GM11168 (cell line): ENCODE data around the gene NUP62CL.
"Not testable (repeated sequence)": the region's sequence is repeated elsewhere in the genome, so short reads cannot be mapped to it uniquely, and the experiment has no call there.

Experiments
- in situ Hi-C: fragments of 300-500 bp; cut with MboI; formaldehyde crosslinking; loops from one replicate; pipeline ENCODE4 v1.12.0; 2022; ENCODE audit warnings: low sequenced_read_pairs; ENCODE audit not compliant: unreplicated experiment

The NUP62CL gene, protein sequence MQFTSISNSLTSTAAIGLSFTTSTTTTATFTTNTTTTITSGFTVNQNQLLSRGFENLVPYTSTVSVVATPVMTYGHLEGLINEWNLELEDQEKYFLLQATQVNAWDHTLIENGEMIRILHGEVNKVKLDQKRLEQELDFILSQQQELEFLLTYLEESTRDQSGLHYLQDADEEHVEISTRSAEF

DNA sequence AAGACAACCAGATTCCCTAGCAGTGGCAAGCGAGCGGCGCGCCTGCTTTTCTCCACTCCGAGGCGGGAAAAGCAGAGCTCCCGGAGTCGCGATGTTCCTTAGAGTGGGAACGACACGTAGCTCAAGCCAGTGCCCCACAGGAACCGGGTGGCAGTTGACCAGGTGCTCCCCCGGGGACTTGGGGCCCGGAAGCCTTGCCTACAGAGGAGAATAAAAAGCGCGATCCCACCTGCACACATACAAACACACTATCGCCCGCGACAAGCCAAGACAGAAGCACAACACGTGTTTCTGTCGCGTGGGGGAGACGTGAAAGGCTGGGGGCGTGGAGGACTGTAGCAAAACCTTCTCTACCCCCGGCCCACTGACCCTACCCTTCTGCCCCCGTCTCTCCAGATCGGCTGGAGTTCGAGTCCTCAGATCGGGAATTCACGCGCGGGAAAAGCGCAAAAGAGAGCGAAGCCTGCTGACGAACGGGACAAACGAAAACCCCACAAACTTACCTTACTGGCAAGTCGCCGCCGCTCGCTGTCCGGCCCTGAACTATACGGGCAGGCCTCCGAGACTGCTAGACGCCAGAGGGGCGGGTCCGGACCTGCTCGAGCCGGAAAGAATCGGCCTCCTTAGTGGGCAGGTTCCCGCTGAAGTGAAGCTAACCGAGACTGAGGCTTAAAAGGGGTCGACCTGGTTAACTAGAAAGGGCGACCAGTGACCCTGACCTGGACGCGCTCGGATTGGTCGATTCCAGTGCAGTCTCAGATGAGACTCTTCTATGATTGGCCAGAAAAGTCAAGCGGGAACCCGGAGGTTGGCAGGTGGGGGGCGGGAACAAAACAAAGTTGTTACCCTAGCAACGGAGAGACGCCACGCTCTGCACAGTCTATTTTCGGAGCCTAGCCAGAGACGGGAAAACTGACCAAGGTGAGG, at the start of gene NUP62CL, which contains the start of gene DNAAF6:
NUP62CL (minus strand) TSS at position 664 of the 927 bp plus-strand sequence. CDS start 31,287 bp downstream, outside the sequence.
DNAAF6 (plus strand) TSS at position 842 of the 927 bp plus-strand sequence. CDS start 6,265 bp downstream, outside the sequence.
- in situ Hi-C loops: no loop called here

DNA sequence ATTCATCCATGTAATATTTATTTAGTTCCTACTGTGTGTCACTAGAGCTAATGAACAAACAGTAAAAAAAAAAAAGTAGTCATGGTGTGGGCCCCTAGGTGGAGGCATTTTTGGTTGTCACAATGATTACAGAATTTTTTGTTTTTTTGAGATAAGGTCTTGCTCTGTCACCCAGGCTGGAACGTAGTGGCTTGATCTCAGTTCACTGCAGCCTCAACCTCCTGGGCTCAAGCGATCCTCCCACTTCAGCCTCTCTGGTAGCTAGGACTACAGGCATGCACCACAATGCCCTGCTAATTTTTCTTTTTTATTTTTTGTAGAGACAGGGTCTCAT, 22.2 kb upstream of the NUP62CL start:
- in situ Hi-C loops: no loop called here

DNA sequence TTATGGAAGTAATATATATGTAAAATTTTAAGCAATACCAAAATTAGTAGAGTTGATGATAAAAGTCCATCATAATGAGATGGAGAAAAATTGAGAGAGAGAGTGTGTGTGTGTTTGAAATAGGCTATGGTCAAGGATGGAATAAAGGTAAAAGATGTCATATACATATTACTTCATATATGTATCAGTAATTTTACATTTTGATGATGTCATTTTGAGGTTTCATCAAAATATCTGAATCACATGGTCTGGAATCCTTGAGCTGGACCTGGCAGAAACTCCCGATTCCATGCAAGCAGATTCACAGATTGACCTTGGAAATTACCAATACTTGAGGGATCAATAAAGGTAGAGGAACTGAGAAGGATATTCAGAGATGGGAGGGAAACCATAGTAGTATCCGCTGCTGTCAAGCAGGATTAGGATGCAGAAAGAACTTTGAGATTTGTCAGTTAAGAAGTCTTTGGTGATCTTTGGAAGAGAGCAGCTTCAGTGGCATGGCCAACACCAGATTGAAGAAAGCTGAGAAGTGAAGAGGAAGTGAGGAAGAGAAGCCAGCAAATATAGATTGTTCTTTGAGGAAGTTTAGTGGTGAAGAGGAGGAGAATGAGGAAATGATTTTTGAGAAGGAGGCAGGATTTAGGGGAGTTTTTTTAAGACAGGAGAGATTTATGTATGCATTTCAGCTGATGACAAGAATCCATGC, 21.7 kb upstream of the NUP62CL start:
- in situ Hi-C loops: no loop called here

DNA sequence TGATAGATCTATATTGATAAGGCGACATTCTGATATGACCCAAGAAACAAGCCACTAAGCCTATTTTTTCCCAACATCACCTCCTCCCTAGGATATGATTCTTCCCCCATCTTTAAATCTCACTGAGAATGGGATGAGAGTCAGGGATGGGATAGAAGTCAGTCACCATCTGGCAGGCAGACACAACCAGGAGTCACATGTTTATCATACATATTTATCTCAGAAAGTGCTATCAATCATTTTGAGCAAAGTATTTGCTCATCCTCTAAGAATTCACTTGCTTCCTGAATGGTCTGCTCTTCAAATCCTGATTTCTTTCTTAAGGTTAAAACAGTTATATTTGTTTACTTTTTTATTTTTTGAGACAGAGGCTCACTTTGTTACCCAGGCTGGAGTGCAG, 20.5 kb upstream of the NUP62CL start:
- in situ Hi-C loops: no loop called here

DNA sequence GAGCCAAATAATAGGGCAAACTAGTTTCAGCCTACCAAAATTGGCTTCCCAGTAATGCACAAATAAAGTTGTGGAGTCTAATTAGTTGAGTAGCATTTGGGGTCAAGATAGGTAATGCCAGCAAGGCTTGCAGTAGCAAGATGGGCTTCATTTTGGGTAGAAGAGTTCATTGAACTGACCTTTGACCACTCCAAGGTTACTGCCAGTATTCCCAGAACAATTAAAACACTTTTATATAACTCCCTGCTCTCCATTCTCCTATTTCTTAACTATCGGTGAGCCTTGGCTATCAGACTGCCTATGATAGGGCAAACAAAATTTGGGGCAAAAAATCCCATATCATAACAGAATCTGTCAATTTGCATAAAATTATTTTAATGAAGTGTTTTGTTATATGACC, 7.2 kb upstream of the NUP62CL start:
- in situ Hi-C loops: no loop called here

DNA sequence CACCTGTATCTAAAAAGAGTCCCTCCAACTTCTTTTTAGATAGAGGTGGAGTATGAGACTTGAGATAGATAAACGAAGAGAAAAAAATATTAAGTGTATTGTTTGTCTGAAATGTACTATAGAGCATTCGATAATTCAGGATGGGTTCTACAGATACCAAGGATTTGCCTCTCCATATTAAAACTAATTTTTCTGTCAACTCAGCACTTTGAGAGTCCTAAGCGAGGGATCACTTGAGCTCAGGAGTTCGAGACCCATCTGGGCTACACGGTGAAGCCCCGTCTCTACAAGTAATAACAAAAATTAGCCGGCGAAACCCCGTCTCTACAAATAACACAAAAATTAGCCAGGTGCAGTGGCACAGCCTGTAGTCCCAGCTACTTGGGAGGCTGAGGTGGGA, 1.7 kb upstream of the NUP62CL start:
- in situ Hi-C loops: no loop called here

DNA sequence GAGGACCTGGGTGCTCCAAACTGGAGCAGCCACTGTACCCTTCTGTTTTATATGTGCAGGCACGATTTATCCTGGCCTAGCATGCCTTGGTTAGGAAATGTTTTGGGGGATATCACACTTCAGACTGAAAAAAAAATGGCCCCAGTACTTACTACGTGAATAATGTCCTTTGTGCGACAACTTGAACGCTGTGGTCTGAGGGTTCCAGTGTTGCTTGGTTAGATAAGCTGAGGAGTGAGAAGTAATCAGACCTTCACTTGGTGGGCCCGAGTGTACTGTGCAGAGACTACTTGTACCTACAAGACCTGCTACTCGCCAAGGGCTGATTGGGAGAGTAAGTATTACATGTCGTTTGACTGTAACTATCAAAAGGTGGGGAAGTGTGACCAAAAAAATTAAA, 856 bp upstream of the NUP62CL start:
- in situ Hi-C loops: no loop called here

DNA sequence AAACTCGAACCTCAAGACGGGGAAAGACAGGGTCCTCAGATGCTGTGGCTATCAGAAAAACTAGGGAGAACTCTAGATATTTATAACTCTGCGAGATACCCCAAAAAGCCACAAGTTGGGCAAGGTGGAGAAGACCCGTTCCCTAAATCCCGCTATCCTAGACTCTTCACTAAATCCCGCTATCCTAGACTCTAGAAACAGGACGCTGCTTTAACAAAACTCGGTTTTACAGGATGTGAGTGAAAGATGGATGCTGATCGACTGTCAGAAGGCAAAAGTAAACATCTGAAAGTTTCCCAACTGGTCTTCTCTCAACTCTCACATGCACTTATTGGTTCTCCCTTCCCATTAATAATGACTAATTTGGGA, 448 bp upstream of the NUP62CL start:
- in situ Hi-C loops: no loop called here

DNA sequence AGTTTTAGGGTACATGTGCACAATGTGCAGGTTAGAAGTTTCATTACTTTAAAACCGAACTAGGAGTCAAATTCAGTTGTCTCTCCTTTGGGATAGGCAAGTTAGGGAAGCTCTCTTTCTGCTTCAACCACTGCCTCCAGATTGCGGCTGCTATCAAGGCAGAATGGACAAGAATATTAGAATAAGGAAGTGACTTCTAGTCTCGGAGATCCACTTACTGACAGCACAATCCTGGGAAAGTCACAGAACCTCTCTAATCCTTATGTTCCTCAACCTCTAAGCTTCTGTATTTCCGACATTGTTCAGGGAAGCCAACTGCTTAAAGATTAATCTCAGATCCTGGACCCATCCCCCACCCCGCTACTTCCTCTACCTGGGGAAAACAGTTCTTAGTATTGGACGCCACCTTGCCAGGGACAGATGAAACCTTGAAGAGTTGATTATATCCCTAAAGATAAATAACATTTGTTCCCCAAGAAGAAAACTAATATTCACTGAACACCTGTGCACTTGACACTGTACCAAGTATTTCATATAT, 2.1 kb downstream of the NUP62CL start:
- in situ Hi-C loops: no loop called here

DNA sequence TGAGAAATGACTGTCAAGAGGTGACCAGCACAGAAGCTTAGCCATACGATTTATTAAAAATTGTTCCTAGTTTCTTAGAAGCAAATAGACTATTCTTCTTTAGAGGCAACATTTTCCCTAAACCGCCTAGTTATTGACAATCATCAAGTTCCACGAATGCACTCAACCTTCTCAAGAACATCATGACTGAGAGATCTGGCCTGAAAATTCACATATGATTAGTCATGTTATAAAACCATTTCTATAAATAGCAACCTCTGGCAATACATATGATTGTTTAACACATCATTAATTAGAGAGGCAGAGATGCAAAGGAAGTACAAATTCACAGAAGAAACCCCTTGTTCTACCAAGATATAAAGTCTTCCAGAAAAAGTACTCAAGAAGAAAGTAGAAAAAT, 6.7 kb downstream of the NUP62CL start:
- in situ Hi-C loops: no loop called here

DNA sequence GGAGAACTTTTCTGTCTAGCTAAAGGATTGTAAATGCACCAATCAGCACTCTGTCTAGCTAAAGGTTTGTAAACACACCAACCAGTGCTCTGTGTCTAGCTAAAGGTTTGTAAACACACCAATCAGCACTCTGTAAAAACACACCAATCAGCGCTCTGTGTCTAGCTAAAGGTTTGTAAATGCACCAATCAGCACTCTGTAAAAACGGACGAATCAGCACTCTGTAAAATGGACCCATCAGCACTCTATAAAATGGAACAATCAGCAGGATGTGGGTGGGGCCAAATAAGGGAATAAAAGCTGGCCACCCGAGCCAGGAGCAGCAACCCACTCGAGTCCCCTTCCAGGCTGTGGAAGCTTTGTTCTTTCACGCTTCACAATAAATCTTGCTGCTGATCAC, 8.2 kb downstream of the NUP62CL start:
- in situ Hi-C loops: not testable (repeated sequence)

DNA sequence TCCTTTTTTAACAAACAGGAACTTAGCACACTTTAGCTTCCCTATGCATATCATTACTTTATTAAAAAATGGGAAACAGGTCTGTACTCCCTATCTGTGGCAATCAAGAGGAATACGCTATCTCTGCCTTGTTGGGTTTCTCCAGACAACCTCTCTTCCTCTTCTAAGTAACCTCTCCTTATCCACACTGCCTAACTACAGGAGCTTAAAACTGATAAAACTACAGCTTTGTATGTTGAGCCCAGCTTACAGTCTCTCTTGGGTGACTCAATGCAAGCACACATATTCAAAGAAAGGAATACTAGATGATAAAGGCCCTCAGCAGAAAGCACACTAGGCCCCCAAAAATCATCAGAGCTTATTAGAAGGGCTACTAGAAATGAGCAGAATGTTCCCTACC, 8.9 kb downstream of the NUP62CL start:
- in situ Hi-C loops: no loop called here

DNA sequence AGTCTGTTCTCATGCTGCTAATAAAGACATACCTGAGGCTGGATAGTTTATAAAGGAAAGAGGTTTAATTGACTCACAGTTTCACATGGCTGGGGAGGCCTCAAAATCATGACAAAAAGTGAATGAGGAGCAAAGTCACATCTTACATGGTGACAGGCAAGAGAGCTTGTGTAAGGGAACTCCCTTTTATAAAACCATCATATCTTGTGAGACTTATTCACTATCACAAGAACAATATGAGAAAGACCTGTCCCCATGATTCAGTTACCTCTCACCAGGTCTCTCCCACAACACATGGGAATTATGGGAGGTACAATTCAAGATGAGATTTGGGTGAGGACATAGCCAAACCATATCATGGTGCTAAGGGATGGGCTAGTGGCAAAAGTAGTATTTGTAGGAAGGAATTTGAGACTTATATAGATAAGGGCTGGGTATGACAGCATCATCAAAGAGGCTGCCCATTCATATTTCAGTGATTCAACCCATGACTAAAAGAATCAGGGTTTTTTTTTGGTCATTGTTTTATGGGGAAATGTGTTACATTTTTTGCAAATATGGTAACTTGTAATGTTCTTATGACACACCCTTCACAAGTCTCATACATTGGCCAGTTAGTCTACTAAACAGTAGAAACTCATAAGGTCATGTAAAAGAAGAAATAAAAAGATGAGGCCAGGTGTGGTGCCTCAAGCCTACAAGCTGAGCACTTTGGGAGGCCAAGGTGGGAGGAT, 34.7 kb downstream of the NUP62CL start:
- in situ Hi-C loops: no loop called here

DNA sequence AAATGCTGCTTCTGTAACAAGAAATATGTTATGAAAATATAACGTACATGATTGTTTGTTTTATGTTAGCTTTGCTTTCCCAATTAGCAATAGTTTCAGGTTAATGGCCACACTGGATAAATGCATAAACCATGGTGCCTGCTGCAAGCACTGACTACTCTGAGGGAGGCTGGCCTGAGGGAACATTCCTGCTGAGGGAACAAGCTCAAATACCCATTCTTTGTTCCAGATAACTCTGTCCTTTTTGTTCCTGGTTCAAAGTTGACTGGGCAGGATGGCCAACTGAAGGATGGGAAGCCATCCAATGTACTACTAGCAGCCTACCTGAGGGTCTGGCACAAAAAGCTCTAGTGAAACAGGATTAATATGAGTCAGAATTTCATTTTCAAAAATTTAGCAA, 37.5 kb downstream of the NUP62CL start:
- in situ Hi-C loops: no loop called here

DNA sequence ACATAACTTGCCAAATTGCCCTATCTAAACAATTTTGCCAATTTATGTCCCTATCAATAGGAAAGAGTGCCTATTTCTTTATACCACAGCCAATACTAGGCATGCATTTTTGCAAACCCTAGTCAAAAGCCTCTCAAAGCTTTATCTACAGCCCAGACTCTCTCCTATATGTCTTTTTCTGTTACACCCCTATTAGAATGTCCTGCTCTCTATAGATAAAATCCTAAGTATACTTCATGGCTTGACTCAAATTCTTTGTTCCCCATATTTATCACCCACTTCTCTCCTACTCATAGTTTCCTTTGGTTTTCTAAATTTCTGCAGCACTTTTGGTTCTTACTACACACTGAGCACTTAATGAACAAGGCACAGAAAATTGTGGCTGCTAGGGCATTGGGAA, 38.0 kb downstream of the NUP62CL start:
- in situ Hi-C loops: no loop called here

DNA sequence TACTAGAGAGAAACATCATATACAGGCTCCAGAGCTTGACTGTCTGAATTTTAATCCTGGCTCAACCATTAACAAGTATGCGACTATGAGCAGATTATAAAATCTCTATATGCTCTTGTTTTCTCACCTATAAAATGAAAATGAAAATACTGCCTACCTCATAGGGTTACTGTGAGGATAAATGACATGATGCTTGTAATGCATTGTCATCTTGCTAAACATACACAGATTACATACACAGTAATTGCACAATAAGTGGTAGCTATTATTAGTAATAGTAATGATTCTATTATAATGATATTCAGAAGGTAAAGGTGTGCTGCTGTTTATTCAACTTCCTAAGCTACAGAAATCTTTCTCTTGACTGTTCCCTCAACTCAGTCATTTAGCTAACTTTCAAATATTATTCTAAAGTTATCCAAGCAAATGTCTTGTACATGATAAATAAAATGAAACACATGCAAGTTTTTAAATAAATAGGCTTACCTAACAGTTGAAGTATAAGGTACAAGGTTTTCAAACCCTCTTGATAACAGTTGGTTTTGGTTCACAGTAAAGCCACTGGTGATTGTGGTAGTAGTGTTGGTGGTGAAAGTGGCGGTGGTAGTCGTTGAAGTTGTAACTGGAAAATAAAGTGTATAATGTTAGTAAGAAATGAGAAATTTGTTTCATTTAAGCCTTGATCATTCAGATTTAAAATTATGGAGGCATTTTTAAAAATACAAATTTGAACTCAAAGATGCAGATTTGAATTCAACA, 38.9 kb downstream of the NUP62CL start:
- in situ Hi-C loops: no loop called here

DNA sequence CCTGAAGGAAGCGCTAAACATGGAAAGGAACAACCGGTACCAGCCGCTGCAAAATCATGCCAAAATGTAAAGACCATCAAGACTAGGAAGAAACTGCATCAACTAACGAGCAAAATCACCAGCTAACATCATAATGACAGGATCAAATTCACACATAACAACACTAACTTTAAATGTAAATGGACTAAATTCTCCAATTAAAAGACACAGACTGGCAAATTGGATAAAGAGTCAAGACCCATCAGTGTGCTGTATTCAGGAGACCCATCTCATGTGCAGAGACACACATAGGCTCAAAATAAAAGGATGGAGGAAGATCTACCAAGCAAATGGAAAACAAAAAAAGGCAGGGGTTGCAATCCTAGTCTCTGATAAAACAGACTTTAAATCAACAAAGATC, 48.6 kb downstream of the NUP62CL start:
- in situ Hi-C loops: not testable (repeated sequence)

DNA sequence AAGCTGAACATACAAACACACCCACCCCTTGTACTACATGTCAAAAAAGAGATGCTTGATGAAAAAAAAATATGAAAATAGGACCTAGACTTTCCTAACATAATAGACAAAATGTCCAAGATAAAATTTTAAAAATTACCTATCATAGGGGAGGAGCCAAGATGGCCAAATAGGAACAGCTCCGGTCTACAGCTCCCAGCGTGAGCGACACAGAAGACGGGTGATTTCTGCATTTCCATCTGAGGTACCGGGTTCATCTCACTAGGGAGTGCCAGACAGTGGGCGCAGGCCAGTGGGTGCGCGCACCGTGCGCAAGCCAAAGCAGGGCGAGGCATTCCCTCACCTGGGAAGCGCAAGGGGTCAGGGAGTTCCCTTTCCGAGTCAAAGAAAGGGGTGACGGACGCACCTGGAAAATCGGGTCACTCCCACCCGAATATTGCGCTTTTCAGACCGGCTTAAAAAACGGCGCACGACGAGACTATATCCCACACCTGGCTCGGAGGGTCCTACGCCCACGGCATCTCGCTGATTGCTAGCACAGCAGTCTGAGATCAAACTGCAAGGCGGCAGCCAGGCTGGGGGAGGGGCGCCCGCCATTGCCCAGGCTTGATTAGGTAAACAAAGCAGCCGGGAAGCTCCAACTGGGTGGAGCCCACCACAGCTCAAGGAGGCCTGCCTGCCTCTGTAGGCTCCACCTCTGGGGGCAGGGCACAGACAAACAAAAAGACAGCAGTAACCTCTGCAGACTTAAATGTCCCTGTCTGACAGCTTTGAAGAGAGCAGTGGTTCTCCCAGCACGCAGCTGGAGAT, 50.4 kb downstream of the NUP62CL start:
- in situ Hi-C loops: not testable (repeated sequence)
